Activated gamma-delta T cell (primary cell): ENCODE data around the gene ST3GAL3.

Experiments
- DNase-seq: peaks from one replicate; lab custom pipeline; 2025; lab: John Stamatoyannopoulos, UW

The ST3GAL3 gene

DNA sequence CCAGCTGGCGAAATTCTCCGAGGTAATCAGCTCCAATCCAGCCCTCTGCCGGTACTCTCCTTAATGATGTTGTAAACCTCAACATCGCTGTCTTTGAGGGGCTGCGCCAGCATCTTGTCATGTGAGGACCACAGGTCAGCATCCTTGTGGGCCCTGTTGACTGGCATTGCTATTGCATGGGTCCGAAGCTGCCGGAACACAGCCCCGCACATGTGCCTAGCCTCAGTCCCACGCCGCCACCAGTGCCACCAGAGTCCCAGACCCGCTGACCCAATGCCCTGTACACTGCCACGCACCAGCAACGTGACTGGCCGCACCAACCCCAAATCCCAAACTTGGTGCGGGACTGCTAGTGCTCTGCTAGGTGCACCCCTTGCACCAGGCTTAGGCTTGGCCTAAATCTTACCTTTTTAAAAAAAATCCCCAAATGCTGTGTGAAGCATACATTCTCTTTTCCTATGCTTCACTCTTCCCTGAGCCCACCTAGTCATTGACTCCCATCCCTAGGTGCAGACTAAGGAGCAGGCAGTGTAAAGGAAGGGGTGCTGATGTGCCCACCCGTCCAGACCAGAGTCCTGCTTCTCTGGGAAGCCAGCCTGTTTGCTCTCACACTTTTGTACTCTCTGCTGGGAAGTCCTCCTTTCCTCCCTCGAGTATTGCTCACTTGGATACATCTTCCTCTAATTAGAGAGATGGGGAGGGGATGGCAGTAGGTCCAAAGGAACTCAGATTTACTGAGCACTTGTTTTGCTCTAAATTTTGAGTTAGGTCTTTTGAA, 144.4 kb downstream of the ST3GAL3 start:
- DNase-seq, result no peak

GRCh38 chr1:43853161-43853921, 146.0 kb downstream of the ST3GAL3 start:
- no peak for DNase-seq

- DNase-seq, result no peak
Measured at GRCh38 chr1:43854473-43854872, 147.1 kb downstream of the ST3GAL3 start.

GRCh38 chr1:43856188-43856587, 148.9 kb downstream of the ST3GAL3 start:
- DNase-seq, result no peak

GRCh38 chr1:43857163-43857562, 149.8 kb downstream of the ST3GAL3 start:
- DNase-seq, result no peak

- no peak for DNase-seq
Measured at GRCh38 chr1:43858324-43858723, 151.0 kb downstream of the ST3GAL3 start.

DNA sequence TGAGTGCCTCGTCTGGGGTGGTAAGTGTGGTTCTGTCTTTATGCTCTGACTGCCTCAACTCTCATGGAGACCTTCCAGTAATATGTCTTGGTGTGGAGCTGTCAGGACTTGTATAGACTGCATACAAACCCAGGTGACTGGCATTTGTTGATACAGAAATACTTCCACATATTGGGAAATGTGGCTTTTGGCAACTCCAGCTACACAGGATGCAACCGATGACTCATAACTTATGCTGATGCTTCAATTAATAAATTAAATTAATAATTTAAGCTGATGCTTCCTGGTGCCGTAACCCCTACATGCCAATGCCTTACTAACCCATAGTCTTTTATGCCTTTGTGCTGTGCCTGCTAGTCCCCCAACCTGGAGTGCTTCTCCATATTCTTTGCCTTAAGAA, 154.0 kb downstream of the ST3GAL3 start:
- DNase-seq, result no peak

- no peak for DNase-seq
Measured at GRCh38 chr1:43861988-43862735, 154.8 kb downstream of the ST3GAL3 start.

DNA sequence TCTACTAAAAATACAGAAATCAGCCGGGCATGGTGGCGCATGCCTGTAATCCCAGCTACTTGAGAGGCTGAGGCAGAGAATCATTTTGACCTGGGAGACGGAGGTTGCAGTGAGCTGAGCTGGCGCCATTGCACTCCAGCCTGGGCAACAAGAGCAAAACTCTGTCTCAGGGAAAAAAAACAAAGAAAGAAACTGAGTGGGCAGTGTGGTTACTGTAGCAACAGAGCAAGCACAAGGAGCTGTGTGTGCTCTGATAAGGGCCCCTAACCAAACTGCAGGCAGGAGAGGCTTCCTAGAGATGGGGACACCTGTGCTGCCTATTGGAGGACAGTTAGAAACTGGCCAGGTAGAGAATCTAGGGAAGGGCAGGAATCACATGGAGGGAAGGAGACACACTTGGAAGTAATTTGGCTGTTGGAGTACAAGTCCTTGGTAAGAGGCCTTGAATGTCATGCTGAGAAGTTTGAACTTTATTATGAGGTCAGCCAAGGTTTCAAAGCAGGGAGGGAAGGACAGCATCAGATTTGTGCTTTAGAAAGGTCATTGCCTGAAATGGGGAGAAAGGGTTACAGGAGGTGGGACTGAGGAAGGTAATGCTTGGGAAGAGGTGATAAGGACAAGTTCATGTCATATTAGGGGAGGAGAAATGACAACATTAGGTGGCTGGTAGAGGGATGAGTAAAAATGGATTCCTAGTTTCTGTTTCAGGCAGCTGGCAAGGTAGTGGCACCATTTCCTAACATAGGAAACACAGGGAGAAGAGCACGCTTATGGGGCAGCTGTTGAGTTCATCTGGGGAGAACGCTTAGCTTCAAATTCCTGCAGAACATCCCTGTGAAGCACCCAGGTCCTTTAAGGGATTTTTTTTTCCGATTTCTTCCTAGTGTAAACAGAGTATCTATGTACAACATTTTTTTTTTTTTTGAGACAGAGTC, 157.0 kb downstream of the ST3GAL3 start:
- DNase-seq, result no peak

GRCh38 chr1:43866201-43866600, 158.9 kb downstream of the ST3GAL3 start:
- DNase-seq, result no peak

GRCh38 chr1:43867976-43868740, 160.8 kb downstream of the ST3GAL3 start:
- no peak for DNase-seq

GRCh38 chr1:43868741-43869067, 161.4 kb downstream of the ST3GAL3 start:
- no peak for DNase-seq

GRCh38 chr1:43870306-43870705, 163.0 kb downstream of the ST3GAL3 start:
- DNase-seq, result no peak

DNA sequence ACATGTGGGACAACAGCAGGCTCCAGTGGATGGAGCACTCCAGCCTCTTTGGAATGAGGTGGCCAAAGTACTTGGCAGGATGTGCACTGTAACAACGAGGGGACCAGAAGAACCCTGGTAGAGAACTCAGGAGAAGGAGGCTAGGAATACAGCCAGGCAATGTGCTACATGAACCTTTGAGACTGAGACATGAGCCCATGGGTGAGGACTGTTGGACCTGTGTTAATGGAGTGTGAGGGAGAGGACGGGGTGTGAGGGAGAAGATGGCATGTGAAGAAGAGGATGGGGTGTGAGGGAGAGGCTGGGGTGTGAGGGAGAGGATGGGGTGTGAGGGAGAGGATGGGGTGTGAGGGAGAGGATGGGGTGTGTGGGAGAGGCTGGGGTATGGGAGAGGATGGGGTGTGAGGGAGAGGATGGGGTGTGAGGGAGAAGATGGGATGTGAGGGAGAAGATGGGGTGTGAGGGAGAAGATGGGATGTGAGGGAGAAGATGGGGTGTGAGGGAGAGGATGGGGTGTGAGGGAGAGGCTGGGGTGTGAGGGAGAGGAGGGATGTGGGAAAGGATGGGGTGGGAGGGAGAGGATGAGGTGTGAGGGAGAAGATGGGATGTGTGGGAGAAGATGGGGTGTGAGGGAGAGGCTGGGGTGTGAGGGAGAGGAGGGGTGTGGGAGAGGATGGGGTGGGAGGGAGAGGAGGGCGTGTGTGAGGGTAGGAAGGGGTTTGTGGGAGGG, 164.0 kb downstream of the ST3GAL3 start:
- no peak for DNase-seq

DNA sequence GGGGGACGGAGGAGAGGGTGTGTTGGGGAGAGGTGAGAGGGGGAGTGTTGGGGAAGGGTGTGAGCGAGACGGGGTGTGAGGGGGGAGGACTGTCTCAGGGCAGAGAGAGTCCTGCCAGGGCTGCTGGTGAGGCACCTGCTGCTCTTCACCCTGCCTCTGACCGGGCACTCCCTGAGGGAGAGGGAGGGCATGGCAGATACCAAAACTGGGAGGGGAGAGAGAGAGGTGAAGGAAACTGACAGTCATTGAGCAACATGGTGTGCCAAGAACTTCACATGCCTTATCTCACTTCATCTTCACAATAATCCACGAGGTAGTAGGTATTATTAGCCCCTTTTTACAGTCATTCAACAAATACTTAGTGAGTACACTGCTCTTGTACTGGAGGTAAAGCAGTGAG, 164.9 kb downstream of the ST3GAL3 start:
- DNase-seq, result no peak

DNA sequence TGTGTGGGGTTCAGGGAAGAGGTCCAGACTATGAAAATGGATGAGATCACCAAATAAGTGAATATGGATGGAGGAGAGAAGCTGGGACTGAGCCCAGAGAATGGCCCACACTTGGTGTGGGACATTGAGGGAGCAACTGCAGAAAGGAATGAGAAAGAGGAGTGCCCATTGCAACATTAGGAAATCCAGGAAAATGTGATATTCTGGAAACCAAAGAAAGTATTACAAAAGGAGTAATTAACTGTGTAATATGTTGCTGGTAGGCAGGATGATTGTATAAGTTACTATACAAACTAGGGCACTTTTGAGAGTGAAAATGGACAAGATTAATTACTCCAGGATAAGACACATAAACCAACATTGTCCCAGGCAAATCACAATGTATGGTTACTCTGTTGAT, 166.5 kb downstream of the ST3GAL3 start:
- DNase-seq, result no peak

- no peak for DNase-seq
Measured at GRCh38 chr1:43874716-43875115, 167.4 kb downstream of the ST3GAL3 start.

- DNase-seq, result no peak
Measured at GRCh38 chr1:43875331-43875730, 168.0 kb downstream of the ST3GAL3 start.

GRCh38 chr1:43877101-43877500, 169.8 kb downstream of the ST3GAL3 start:
- DNase-seq, result no peak

DNA sequence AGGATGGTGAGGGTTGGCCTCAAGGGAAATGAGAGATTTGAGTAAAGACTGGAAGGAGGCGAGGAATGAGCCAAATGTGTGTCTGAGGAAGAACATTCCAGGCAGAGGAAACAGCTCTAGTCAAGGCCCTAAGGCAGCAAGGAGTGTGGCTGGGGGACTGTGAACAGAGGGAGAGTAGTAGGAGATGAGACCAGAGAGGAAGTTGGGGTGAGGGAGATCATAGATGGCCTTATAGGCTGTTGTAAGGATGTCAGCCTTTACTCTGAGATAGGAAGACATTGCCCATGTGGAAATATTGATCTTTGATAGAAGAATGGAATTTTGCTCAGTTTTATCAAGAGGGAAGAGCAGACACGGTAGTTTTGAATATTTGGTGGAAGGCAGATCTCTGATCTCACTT, 171.1 kb downstream of the ST3GAL3 start:
- DNase-seq, result no peak
